Measurements from ENCODE around the gene DNAH2. TPM values are rescaled to one million over a fixed set of nuclear protein-coding genes. Genes with fewer than 3 reads are reported as not detected.

Gene DNAH2
- total and polyA plus RNA-seq, 9 of the 15 experiments (the other 6 are each of a cell fraction or from before 2014, with no cell fraction given) = 0.03 TPM; not detected in 8

DNA sequence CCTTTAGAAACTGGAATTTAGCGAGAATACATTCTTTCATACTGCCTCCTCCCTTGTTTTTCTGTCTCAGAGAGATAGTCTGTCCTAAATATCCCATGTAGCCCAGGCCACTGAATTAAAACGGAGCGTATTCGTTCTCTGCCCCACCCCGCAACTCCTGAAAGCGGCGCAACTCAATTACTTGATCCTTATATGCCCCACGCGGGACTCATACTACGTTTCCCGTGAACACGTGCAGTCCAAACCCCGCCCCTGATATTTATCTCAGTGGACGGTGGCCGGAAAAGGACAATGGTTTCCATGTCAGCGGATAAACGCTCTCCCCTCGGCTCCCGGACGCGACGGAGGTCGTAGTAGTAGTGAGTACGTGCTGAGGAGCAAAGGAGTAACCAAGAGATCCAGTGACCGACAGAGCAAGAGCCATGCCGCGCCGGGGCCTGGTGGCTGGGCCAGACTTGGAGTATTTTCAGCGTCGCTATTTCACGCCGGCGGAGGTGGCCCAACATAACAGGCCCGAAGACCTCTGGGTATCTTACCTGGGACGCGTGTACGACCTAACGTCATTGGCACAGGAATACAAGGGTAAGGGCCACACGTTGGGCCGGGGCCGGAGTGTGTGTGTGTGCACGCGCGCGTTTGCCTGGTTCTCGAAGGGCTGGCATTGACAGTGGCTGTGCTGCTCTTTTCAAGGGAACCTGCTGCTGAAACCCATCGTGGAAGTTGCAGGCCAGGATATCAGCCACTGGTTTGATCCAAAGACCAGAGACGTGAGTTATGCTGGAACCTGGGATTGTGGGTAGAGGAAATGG is 140.4 kb downstream of the DNAH2 start, which contains the start of gene CYB5D1 (continued):
- no peak for TF ChIP-seq MECOM (CRISPR knock-in tag; IDR thresholded peaks at IDR 0.05)
- TF ChIP-seq, protein P1, sequence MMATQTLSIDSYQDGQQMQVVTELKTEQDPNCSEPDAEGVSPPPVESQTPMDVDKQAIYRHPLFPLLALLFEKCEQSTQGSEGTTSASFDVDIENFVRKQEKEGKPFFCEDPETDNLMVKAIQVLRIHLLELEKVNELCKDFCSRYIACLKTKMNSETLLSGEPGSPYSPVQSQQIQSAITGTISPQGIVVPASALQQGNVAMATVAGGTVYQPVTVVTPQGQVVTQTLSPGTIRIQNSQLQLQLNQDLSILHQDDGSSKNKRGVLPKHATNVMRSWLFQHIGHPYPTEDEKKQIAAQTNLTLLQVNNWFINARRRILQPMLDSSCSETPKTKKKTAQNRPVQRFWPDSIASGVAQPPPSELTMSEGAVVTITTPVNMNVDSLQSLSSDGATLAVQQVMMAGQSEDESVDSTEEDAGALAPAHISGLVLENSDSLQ (IDR thresholded peaks at IDR 0.05) = no peak
- TF ChIP-seq, protein P2, sequence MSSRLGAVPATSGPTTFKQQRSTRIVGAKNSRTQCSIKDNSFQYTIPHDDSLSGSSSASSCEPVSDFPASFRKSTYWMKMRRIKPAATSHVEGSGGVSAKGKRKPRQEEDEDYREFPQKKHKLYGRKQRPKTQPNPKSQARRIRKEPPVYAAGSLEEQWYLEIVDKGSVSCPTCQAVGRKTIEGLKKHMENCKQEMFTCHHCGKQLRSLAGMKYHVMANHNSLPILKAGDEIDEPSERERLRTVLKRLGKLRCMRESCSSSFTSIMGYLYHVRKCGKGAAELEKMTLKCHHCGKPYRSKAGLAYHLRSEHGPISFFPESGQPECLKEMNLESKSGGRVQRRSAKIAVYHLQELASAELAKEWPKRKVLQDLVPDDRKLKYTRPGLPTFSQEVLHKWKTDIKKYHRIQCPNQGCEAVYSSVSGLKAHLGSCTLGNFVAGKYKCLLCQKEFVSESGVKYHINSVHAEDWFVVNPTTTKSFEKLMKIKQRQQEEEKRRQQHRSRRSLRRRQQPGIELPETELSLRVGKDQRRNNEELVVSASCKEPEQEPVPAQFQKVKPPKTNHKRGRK (tag; IDR thresholded peaks at IDR 0.05) = no peak
- TF ChIP-seq, protein P3, sequence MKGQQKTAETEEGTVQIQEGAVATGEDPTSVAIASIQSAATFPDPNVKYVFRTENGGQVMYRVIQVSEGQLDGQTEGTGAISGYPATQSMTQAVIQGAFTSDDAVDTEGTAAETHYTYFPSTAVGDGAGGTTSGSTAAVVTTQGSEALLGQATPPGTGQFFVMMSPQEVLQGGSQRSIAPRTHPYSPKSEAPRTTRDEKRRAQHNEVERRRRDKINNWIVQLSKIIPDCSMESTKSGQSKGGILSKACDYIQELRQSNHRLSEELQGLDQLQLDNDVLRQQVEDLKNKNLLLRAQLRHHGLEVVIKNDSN (CRISPR knock-in tag; IDR thresholded peaks at IDR 0.05) = peak; percentile 83
- no peak for TF ChIP-seq ZNF140 (CRISPR knock-in tag; IDR thresholded peaks at IDR 0.05)
- TF ChIP-seq, protein P4, sequence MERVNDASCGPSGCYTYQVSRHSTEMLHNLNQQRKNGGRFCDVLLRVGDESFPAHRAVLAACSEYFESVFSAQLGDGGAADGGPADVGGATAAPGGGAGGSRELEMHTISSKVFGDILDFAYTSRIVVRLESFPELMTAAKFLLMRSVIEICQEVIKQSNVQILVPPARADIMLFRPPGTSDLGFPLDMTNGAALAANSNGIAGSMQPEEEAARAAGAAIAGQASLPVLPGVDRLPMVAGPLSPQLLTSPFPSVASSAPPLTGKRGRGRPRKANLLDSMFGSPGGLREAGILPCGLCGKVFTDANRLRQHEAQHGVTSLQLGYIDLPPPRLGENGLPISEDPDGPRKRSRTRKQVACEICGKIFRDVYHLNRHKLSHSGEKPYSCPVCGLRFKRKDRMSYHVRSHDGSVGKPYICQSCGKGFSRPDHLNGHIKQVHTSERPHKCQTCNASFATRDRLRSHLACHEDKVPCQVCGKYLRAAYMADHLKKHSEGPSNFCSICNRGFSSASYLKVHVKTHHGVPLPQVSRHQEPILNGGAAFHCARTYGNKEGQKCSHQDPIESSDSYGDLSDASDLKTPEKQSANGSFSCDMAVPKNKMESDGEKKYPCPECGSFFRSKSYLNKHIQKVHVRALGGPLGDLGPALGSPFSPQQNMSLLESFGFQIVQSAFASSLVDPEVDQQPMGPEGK (CRISPR knock-in tag; IDR thresholded peaks at IDR 0.05; ENCODE audit: borderline replicate concordance) = no peak
- no peak; a peak in 2 of 4 replicates for TF ChIP-seq HDAC1 (IDR thresholded peaks at IDR 0.05)
- no peak for TF ChIP-seq ZBED1 (IDR thresholded peaks at IDR 0.05)
- no peak for TF ChIP-seq ZNF324 (CRISPR knock-in tag; IDR thresholded peaks at IDR 0.05)
- TF ChIP-seq, protein P5, sequence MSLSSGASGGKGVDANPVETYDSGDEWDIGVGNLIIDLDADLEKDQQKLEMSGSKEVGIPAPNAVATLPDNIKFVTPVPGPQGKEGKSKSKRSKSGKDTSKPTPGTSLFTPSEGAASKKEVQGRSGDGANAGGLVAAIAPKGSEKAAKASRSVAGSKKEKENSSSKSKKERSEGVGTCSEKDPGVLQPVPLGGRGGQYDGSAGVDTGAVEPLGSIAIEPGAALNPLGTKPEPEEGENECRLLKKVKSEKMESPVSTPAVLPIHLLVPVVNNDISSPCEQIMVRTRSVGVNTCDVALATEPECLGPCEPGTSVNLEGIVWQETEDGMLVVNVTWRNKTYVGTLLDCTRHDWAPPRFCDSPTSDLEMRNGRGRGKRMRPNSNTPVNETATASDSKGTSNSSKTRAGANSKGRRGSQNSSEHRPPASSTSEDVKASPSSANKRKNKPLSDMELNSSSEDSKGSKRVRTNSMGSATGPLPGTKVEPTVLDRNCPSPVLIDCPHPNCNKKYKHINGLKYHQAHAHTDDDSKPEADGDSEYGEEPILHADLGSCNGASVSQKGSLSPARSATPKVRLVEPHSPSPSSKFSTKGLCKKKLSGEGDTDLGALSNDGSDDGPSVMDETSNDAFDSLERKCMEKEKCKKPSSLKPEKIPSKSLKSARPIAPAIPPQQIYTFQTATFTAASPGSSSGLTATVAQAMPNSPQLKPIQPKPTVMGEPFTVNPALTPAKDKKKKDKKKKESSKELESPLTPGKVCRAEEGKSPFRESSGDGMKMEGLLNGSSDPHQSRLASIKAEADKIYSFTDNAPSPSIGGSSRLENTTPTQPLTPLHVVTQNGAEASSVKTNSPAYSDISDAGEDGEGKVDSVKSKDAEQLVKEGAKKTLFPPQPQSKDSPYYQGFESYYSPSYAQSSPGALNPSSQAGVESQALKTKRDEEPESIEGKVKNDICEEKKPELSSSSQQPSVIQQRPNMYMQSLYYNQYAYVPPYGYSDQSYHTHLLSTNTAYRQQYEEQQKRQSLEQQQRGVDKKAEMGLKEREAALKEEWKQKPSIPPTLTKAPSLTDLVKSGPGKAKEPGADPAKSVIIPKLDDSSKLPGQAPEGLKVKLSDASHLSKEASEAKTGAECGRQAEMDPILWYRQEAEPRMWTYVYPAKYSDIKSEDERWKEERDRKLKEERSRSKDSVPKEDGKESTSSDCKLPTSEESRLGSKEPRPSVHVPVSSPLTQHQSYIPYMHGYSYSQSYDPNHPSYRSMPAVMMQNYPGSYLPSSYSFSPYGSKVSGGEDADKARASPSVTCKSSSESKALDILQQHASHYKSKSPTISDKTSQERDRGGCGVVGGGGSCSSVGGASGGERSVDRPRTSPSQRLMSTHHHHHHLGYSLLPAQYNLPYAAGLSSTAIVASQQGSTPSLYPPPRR (CRISPR knock-in tag; IDR thresholded peaks at IDR 0.05; ENCODE audit: borderline replicate concordance) = 0 out of 2 replicates have a peak, but pooled peaks have one; percentile 5
- no peak for TF ChIP-seq TRIM24 (IDR thresholded peaks at IDR 0.05)
- TF ChIP-seq KDM5B (IDR thresholded peaks at IDR 0.05; ENCODE audit: insufficient replicate concordance, low read depth, low read length) = no peak
- TF ChIP-seq ZNF165 (CRISPR knock-in tag; IDR thresholded peaks at IDR 0.05; ENCODE audit: borderline replicate concordance) = no peak
- TF ChIP-seq, protein P6, sequence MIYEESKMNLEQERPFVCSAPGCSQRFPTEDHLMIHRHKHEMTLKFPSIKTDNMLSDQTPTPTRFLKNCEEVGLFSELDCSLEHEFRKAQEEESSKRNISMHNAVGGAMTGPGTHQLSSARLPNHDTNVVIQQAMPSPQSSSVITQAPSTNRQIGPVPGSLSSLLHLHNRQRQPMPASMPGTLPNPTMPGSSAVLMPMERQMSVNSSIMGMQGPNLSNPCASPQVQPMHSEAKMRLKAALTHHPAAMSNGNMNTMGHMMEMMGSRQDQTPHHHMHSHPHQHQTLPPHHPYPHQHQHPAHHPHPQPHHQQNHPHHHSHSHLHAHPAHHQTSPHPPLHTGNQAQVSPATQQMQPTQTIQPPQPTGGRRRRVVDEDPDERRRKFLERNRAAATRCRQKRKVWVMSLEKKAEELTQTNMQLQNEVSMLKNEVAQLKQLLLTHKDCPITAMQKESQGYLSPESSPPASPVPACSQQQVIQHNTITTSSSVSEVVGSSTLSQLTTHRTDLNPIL (CRISPR knock-in tag; IDR thresholded peaks at IDR 0.05) = no peak
- no peak for TF ChIP-seq ZNF445 (CRISPR knock-in tag; IDR thresholded peaks at IDR 0.05; ENCODE audit: low read depth)

Data from K562 (cell line).